Activated T-helper 1 cell treated with Interleukin-2 at 50 U/mL for 16 hours (primary cell): ENCODE measurements around the gene MAPK8.

ENCODE experiments used
- DNase-seq: peaks from one replicate; pipeline ENCODE4 v3.0.0-alpha.2; 2020; ENCODE audit warnings: low read depth

MAPK8 gene

GRCh38 chr10:48477616-48478015 lies 171.1 kb downstream of the MAPK8 start:
- no peak for DNase-seq

- no peak for DNase-seq
Observed at GRCh38 chr10:48478469-48478868, 172.0 kb downstream of the MAPK8 start.

- no peak for DNase-seq
Observed at GRCh38 chr10:48478980-48479811, 172.7 kb downstream of the MAPK8 start.

- DNase-seq = no peak
Observed at GRCh38 chr10:48480397-48481374, 174.2 kb downstream of the MAPK8 start.

- DNase-seq = no peak
Observed at GRCh38 chr10:48481385-48481784, 174.9 kb downstream of the MAPK8 start.

- DNase-seq = no peak
Observed at GRCh38 chr10:48482207-48482606, 175.7 kb downstream of the MAPK8 start.

- DNase-seq = no peak
Observed at GRCh38 chr10:48484911-48485310, 178.4 kb downstream of the MAPK8 start.

- no peak for DNase-seq
Observed at GRCh38 chr10:48485711-48486110, 179.2 kb downstream of the MAPK8 start.

- no peak for DNase-seq
Observed at GRCh38 chr10:48487244-48487643, 180.8 kb downstream of the MAPK8 start.
